ENCODE measurements around the gene BUD23.
"Not testable (repeated sequence)": the region's sequence is repeated elsewhere in the genome, so short reads cannot be mapped to it uniquely, and the experiment has no call there.

The BUD23 gene

GRCh38 chr7:73669288-73669701, 14.1 kb upstream of the BUD23 start:
- no peak for TF ChIP-seq CTCF (IDR thresholded peaks at IDR 0.05; ENCODE audit: extremely low read depth, missing control alignments)
- peak; percentile 24 for DNase-seq (ENCODE audit: low spot score)

- no peak for TF ChIP-seq CTCF (IDR thresholded peaks at IDR 0.05; ENCODE audit: extremely low read depth, missing control alignments)
- DNase-seq (ENCODE audit: low spot score) = no peak
These were observed 13.5 kb upstream of the BUD23 start for GRCh38 chr7:73669858-73670385.

GRCh38 chr7:73671322-73671661, 12.1 kb upstream of the BUD23 start:
- no peak for TF ChIP-seq CTCF (IDR thresholded peaks at IDR 0.05; ENCODE audit: extremely low read depth, missing control alignments)
- DNase-seq (ENCODE audit: low spot score) = no peak

- TF ChIP-seq CTCF (IDR thresholded peaks at IDR 0.05; ENCODE audit: extremely low read depth, missing control alignments) = no peak
These were observed 11.4 kb upstream of the BUD23 start for GRCh38 chr7:73671857-73672445.

GRCh38 chr7:73674468-73675124, 8.8 kb upstream of the BUD23 start:
- DNase-seq (ENCODE audit: low spot score) = no peak

More at GRCh38 chr7:73671857-73672445, 11.4 kb upstream of the BUD23 start:
- no peak for DNase-seq (ENCODE audit: low spot score)

GRCh38 chr7:73676062-73676461, 7.3 kb upstream of the BUD23 start:
- not testable (repeated sequence) for DNase-seq (ENCODE audit: low spot score)

More at GRCh38 chr7:73674468-73675124, 8.8 kb upstream of the BUD23 start:
- no peak for TF ChIP-seq CTCF (IDR thresholded peaks at IDR 0.05; ENCODE audit: extremely low read depth, missing control alignments)

- DNase-seq (ENCODE audit: low spot score) = no peak
- TF ChIP-seq CTCF (IDR thresholded peaks at IDR 0.05; ENCODE audit: extremely low read depth, missing control alignments) = no peak
These were observed 4.5 kb upstream of the BUD23 start for GRCh38 chr7:73678862-73679261.

GRCh38 chr7:73679709-73680108, 3.7 kb upstream of the BUD23 start:
- TF ChIP-seq CTCF (IDR thresholded peaks at IDR 0.05; ENCODE audit: extremely low read depth, missing control alignments) = no peak
- no peak for DNase-seq (ENCODE audit: low spot score)
